Measurements from ENCODE around the gene ATP8B3. TPM values are rescaled to one million over a fixed set of nuclear protein-coding genes. Genes with fewer than 3 reads are reported as not detected.

ATP8B3 gene
- total and polyA plus RNA-seq, 10 donors, result 1.9 to 10.1 (median 5.6) TPM

DNA sequence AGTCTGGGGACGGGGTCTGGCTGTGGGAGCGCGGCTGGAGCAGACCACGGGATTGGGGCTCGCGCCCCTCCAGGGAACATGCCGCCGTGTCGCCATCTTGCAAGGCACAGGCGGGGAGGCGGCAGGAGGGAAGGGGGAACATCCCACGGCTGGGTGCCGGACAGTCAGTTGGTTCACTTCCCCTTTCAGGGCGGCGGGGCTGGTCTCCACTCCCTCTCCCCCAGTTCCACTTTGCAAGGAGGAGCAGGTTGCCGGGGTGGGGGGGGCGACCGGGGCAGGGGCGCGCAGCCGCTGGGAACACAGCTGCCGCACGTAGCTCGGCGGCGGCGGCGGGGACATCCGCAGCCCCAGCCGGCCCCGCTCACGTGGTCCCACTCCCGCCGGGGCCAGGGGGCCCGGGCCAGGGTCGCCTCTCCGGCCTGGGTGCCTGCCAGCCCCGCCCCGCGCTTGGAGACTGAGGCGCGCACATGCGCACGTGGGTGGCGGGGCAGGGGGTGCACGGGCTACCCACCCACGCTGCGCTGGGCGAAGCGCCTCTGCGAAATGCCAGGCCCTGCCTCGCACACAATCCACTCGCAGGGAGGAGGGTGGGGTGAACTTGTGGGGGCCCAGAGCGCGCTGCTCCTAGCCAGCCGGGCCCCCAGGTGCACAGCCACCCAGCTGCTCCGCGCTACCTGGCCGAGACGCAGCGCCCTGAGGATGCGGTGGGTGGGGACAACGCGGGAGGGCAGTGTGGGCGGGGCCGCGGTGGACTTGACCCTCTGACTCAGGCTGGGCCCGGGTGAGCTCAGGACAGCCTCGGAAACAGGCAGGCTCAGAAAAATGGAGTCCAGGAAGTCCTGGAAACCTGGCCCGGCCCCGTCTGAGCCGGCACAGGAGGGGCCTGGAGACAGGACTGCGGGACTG, 44.9 kb upstream of the ATP8B3 start:
- Histone ChIP-seq H3K27ac (peak overlapping the region; percentile 80 to 99 (median 95)), H3K9me3 (no peaks in the 10 kb centered on the region), H3K4me3 (peak overlapping the region; percentile 30 to 82 (median 50)), H3K36me3 (peaks cover 0 to 9% (median 6%) of the 10 kb centered on the region in 6 donors), H3K4me1 (peaks cover 71 to 100% (median 100%) of the 10 kb centered on the region in 6 donors), H3K27me3 (replicated peaks in 1 of 7) (no peaks in the 10 kb centered on the region)
- peak; percentile 97 for DNase-seq
- intact Hi-C loops (cut with DNase I; ENCODE audit: low total_unique reads), result no loop called here
- 1 to 3% (median 3%) methylated on average over 18 to 70 of the region's 73 CpGs for WGBS, 5 donors
- peak; percentile 55 to 87 (median 73) for TF ChIP-seq POLR2AphosphoS5 (IDR thresholded peaks at IDR 0.05)
- TF ChIP-seq, protein P1, sequence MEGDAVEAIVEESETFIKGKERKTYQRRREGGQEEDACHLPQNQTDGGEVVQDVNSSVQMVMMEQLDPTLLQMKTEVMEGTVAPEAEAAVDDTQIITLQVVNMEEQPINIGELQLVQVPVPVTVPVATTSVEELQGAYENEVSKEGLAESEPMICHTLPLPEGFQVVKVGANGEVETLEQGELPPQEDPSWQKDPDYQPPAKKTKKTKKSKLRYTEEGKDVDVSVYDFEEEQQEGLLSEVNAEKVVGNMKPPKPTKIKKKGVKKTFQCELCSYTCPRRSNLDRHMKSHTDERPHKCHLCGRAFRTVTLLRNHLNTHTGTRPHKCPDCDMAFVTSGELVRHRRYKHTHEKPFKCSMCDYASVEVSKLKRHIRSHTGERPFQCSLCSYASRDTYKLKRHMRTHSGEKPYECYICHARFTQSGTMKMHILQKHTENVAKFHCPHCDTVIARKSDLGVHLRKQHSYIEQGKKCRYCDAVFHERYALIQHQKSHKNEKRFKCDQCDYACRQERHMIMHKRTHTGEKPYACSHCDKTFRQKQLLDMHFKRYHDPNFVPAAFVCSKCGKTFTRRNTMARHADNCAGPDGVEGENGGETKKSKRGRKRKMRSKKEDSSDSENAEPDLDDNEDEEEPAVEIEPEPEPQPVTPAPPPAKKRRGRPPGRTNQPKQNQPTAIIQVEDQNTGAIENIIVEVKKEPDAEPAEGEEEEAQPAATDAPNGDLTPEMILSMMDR (IDR thresholded peaks at IDR 0.05 in 8 of 11, conservative IDR thresholded peaks at IDR 0.05 in 3 of 11), result no peak
- no peak for TF ChIP-seq POLR2A (IDR thresholded peaks at IDR 0.05)

- Histone ChIP-seq H3K27me3 (replicated peaks in 1 of 7) (no peaks in the 10 kb centered on the region), H3K4me3 (peak overlapping the region; percentile 30 to 82 (median 50)), H3K9me3 (no peaks in the 10 kb centered on the region), H3K36me3 (peaks cover 0 to 9% (median 6%) of the 10 kb centered on the region in 6 donors), H3K4me1 (peaks cover 69 to 100% (median 100%) of the 10 kb centered on the region in 6 donors), H3K27ac (peak overlapping the region; percentile 80 to 99 (median 95))
- TF ChIP-seq, protein P1 (IDR thresholded peaks at IDR 0.05 in 8 of 11, conservative IDR thresholded peaks at IDR 0.05 in 3 of 11), result no peak
- no peak for TF ChIP-seq POLR2AphosphoS5 (IDR thresholded peaks at IDR 0.05)
- TF ChIP-seq POLR2A (IDR thresholded peaks at IDR 0.05), result no peak
- intact Hi-C loops (cut with DNase I; ENCODE audit: low total_unique reads), result no loop called here
- 11 to 23% (median 18%) methylated on average over 5 to 6 of the region's 6 CpGs for WGBS, 5 donors
- no peak for DNase-seq
Measured at GRCh38 chr19:1856345-1856697, 44.2 kb upstream of the ATP8B3 start.

- peaks cover 0 to 9% (median 6%) of the 10 kb centered on the region in 6 donors for H3K36me3 ChIP-seq
- H3K4me3 ChIP-seq, result peak overlapping the region; percentile 25 to 82 (median 50)
- intact Hi-C loops (cut with DNase I; ENCODE audit: low total_unique reads), result no loop called here
- WGBS, 5 donors, result 0 to 6% (median 5%) methylated on average over 5 to 13 of the region's 13 CpGs; no CpG with 5 or more reads in 1 of the 5 donors
- TF ChIP-seq POLR2A (IDR thresholded peaks at IDR 0.05) (no peak), POLR2AphosphoS5 (IDR thresholded peaks at IDR 0.05) (no peak)
- TF ChIP-seq, protein P1 (IDR thresholded peaks at IDR 0.05 in 8 of 11, conservative IDR thresholded peaks at IDR 0.05 in 3 of 11), result peak in 1 of 11 experiments; percentile 3
- DNase-seq, result peak; percentile 87
- H3K27me3 ChIP-seq (replicated peaks in 1 of 7), result no peaks in the 10 kb centered on the region
- no peaks in the 10 kb centered on the region for H3K9me3 ChIP-seq
- peaks cover 66 to 100% (median 97%) of the 10 kb centered on the region in 6 donors for H3K4me1 ChIP-seq
- peak overlapping the region; percentile 80 to 99 (median 95) for H3K27ac ChIP-seq
Measured at GRCh38 chr19:1855828-1856255, 43.8 kb upstream of the ATP8B3 start.

Data from spleen (tissue), 11 donors.